ENCODE data around the gene ITPR2. TPM values are rescaled to one million over a fixed set of nuclear protein-coding genes. Genes with fewer than 3 reads are reported as not detected.
"Not testable (repeated sequence)": the region's sequence is repeated elsewhere in the genome, so short reads cannot be mapped to it uniquely, and the experiment has no call there.

The ITPR2 gene
- total RNA-seq, 1 donor = 19.2 TPM

DNA sequence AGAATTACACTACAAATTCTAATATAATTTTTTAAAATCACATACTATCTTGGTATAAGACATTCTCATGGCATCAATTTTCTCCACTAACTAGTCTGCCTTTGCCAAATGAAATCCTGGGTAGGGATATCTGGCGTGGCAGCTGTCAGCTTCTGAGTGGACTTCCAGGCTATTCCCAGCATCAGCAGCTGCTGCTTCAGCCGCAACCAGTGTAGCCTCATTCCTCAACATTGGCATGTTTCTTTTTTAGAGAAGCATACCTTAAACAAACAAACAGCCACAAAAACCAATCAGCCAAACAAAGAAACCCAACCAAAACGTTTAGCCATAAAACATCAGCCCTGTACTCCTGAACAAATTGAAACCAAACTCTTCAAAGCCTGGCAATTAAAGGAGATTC, 401.8 kb downstream of the ITPR2 start:
- no peak overlapping the region for H3K27ac ChIP-seq (ENCODE audit: low read depth, low read length)
- H3K4me2 ChIP-seq (ENCODE audit: insufficient read depth, low read length) = no peak overlapping the region
- no peak overlapping the region for H2AFZ ChIP-seq (ENCODE audit: low read length)

DNA sequence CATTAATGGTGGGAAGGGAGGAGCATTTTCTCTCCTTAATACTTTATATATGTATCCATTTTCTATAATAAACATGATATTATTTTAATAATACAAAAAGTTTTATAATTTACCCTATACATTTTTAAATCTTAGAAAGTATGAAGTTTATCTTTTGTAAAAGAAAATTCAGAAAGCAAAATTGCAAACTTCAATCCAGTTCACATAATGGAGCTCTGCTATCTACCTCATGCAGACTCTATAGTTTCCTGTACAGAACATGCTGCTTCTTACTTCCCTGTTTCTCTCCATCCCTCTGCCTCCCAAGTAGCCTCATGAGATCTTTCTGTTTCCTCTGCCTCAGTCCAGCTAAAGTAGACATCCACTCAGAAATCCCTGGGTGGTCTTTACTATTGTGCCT, 402.4 kb downstream of the ITPR2 start:
- H3K79me2 ChIP-seq (ENCODE audit: insufficient read depth, low read length); H3K27ac ChIP-seq (ENCODE audit: low read depth, low read length): not testable (repeated sequence)

More for the DNA sequence above, 401.8 kb downstream of the ITPR2 start:
- no peaks in the 10 kb centered on the region for H3K9me3 ChIP-seq (ENCODE audit: low read depth, low read length)
- no peaks in the 10 kb centered on the region for H3K36me3 ChIP-seq (ENCODE audit: insufficient read depth, low read length)
- TF ChIP-seq, protein P1, sequence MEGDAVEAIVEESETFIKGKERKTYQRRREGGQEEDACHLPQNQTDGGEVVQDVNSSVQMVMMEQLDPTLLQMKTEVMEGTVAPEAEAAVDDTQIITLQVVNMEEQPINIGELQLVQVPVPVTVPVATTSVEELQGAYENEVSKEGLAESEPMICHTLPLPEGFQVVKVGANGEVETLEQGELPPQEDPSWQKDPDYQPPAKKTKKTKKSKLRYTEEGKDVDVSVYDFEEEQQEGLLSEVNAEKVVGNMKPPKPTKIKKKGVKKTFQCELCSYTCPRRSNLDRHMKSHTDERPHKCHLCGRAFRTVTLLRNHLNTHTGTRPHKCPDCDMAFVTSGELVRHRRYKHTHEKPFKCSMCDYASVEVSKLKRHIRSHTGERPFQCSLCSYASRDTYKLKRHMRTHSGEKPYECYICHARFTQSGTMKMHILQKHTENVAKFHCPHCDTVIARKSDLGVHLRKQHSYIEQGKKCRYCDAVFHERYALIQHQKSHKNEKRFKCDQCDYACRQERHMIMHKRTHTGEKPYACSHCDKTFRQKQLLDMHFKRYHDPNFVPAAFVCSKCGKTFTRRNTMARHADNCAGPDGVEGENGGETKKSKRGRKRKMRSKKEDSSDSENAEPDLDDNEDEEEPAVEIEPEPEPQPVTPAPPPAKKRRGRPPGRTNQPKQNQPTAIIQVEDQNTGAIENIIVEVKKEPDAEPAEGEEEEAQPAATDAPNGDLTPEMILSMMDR (IDR thresholded peaks at IDR 0.05; ENCODE audit: extremely low read depth, low read depth, low read length) = no peak
- no peak overlapping the region for H3K4me3 ChIP-seq (ENCODE audit: insufficient read depth, low read length)
- H4K20me1 ChIP-seq (ENCODE audit: insufficient read depth, low read length) = no peaks in the 10 kb centered on the region
- no peak for DNase-seq (ENCODE audit: insufficient read length, low spot score, missing footprints)
- no peaks in the 10 kb centered on the region for H3K79me2 ChIP-seq (ENCODE audit: insufficient read depth, low read length)
- no peaks in the 10 kb centered on the region for H3K27me3 ChIP-seq (ENCODE audit: insufficient read depth, low read length)
- peaks cover 3% of the 10 kb centered on the region for H3K4me1 ChIP-seq (ENCODE audit: insufficient read depth, low read length)

DNA sequence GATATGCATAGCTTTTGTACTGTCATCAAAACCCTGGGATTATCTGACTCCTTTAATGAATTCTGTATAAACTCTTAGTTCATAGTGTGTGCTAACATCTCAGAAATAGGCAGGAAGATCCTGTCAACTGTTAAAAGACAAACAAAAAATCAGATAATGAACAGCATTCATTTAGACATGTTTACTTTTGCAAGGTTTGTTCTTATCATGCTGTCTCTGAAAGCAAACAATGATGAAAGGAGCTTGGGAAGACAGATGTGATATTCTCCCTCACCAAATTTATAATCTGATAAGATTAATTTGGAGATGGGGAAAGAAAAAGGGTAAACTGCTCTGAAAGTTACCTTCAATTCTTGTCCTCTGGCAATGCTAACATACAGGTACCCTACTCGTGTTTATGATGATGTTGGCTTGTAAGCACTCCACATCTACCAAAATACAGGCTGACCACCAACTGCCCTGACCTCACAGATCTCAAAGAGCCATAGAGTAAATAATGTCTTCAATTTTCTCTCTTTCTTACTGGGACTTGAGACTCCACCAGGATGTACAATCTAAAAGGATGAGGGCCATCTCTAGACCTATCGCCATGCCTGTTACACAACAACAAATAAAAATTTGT, 403.8 kb downstream of the ITPR2 start:
- DNase-seq (ENCODE audit: insufficient read length, low spot score, missing footprints) = no peak
- H2AFZ ChIP-seq (ENCODE audit: low read length) = no peak overlapping the region
- H4K20me1 ChIP-seq (ENCODE audit: insufficient read depth, low read length) = no peaks in the 10 kb centered on the region
- H3K79me2 ChIP-seq (ENCODE audit: insufficient read depth, low read length) = no peaks in the 10 kb centered on the region
- no peaks in the 10 kb centered on the region for H3K36me3 ChIP-seq (ENCODE audit: insufficient read depth, low read length)
- no peak overlapping the region for H3K27ac ChIP-seq (ENCODE audit: low read depth, low read length)
- no peak overlapping the region for H3K4me3 ChIP-seq (ENCODE audit: insufficient read depth, low read length)
- TF ChIP-seq, protein P1 (IDR thresholded peaks at IDR 0.05; ENCODE audit: extremely low read depth, low read depth, low read length) = no peak
- no peaks in the 10 kb centered on the region for H3K27me3 ChIP-seq (ENCODE audit: insufficient read depth, low read length)
- no peak overlapping the region for H3K4me2 ChIP-seq (ENCODE audit: insufficient read depth, low read length)
- H3K4me1 ChIP-seq (ENCODE audit: insufficient read depth, low read length) = peaks cover 4% of the 10 kb centered on the region
- no peaks in the 10 kb centered on the region for H3K9me3 ChIP-seq (ENCODE audit: low read depth, low read length)

More for the DNA sequence above, 402.4 kb downstream of the ITPR2 start:
- H3K36me3 ChIP-seq (ENCODE audit: insufficient read depth, low read length); H3K27me3 ChIP-seq (ENCODE audit: insufficient read depth, low read length); H3K4me2 ChIP-seq (ENCODE audit: insufficient read depth, low read length); DNase-seq (ENCODE audit: insufficient read length, low spot score, missing footprints); H2AFZ ChIP-seq (ENCODE audit: low read length); H3K9me3 ChIP-seq (ENCODE audit: low read depth, low read length); H3K4me3 ChIP-seq (ENCODE audit: insufficient read depth, low read length); H3K4me1 ChIP-seq (ENCODE audit: insufficient read depth, low read length); H4K20me1 ChIP-seq (ENCODE audit: insufficient read depth, low read length): not testable (repeated sequence)

GRCh38 chr12:26428420-26428819, 404.6 kb downstream of the ITPR2 start:
- DNase-seq (ENCODE audit: insufficient read length, low spot score, missing footprints) = no peak
- no peak overlapping the region for H3K4me3 ChIP-seq (ENCODE audit: insufficient read depth, low read length)
- H3K27me3 ChIP-seq (ENCODE audit: insufficient read depth, low read length) = no peaks in the 10 kb centered on the region
- H3K4me1 ChIP-seq (ENCODE audit: insufficient read depth, low read length) = peaks cover 4% of the 10 kb centered on the region
- H3K36me3 ChIP-seq (ENCODE audit: insufficient read depth, low read length) = no peaks in the 10 kb centered on the region
- H3K79me2 ChIP-seq (ENCODE audit: insufficient read depth, low read length) = no peaks in the 10 kb centered on the region
- no peak overlapping the region for H3K4me2 ChIP-seq (ENCODE audit: insufficient read depth, low read length)
- H4K20me1 ChIP-seq (ENCODE audit: insufficient read depth, low read length) = no peaks in the 10 kb centered on the region
- no peaks in the 10 kb centered on the region for H3K9me3 ChIP-seq (ENCODE audit: low read depth, low read length)
- no peak overlapping the region for H3K27ac ChIP-seq (ENCODE audit: low read depth, low read length)
- TF ChIP-seq, protein P1 (IDR thresholded peaks at IDR 0.05; ENCODE audit: extremely low read depth, low read depth, low read length) = no peak
- H2AFZ ChIP-seq (ENCODE audit: low read length) = no peak overlapping the region
